Prostate gland (tissue), 2 donors: ENCODE measurements around the gene MAP3K9. TPM values are rescaled to one million over a fixed set of nuclear protein-coding genes. Genes with fewer than 3 reads are reported as not detected.

Experiments
- DNase-seq: peaks from one replicate; pipeline ENCODE4 v3.0.0-alpha.2; 2019; ENCODE audit warnings: low spot score
- H3K27ac ChIP-seq, 2 donors: fragments of 200-600 bp; sonication (generic); 2 replicates each; pipeline ENCODE4 v1.5.1; 2017 to 2019
- H3K27me3 ChIP-seq: fragments of 200-600 bp; sonication (generic); replicated peaks from 2 replicates; pipeline ENCODE4 v1.5.1; 2019; ENCODE audit not compliant: insufficient read depth
- H3K36me3 ChIP-seq, 2 donors: fragments of 200-600 bp; sonication (generic); 1 replicate in 1 of 2; 2 replicates in 1 of 2; pipeline versions ENCODE4 v1.5.1 to v1.8.1; 2017 to 2019
- H3K4me1 ChIP-seq: fragments of 200-600 bp; sonication (generic); replicated peaks from 2 replicates; pipeline ENCODE4 v1.5.1; 2019
- H3K4me3 ChIP-seq, 2 donors: fragments of 200-600 bp; sonication (generic); 2 replicates each; pipeline ENCODE4 v1.5.1; 2017 to 2019
- H3K9me3 ChIP-seq: fragments of 200-600 bp; sonication (generic); 2 replicates; pipeline ENCODE4 v1.5.1; 2017
- POLR2A ChIP-seq: fragments of 450-650 bp; IDR thresholded peaks from one replicate; pipeline ENCODE4 v1.6.1; 2016; ENCODE audit warnings: antibody characterized with exemption, mild to moderate bottlenecking
- POLR2AphosphoS5 ChIP-seq: sonication (generic); formaldehyde crosslinking; IDR thresholded peaks from one replicate; pipeline ENCODE4 v1.6.1; 2017; ENCODE audit warnings: antibody characterized with exemption
- WGBS: methylation state at CpG from one replicate; pipeline ENCODE4 v1.1.5; 2018; 5-methylcytosine and 5-hydroxymethylcytosine counted together
- intact Hi-C: fragments of 100-400 bp; cut with DNase I; formaldehyde crosslinking; loops from one replicate; pipeline ENCODE4 v1.14.2; 2022
- total RNA-seq, 2 donors: library from RNA; depleted of rRNA; stranded (reverse); fragments of >200 nt; gene quantifications; one replicate each; pipeline ENCODE4 v1.1.0, GENCODE V29; 2016
- TF ChIP-seq, protein P1 (sequence below), 4 experiments: fragments of 200-600 bp in 2 of 4; fragments of 450-650 bp in 2 of 4; sonication (generic) in 2 of 4; IDR thresholded peaks; 1 replicate in 3 of 4; 2 replicates in 1 of 4; pipeline ENCODE4 v1.5.1; 2016 to 2019; ENCODE audit warnings: antibody characterized with exemption in 4 of 4, mild to moderate bottlenecking in 2 of 4, moderate library complexity in 2 of 4

The MAP3K9 gene
- total RNA-seq, 2 donors from 2014 or later, result 5.3 to 9.5 TPM

DNA sequence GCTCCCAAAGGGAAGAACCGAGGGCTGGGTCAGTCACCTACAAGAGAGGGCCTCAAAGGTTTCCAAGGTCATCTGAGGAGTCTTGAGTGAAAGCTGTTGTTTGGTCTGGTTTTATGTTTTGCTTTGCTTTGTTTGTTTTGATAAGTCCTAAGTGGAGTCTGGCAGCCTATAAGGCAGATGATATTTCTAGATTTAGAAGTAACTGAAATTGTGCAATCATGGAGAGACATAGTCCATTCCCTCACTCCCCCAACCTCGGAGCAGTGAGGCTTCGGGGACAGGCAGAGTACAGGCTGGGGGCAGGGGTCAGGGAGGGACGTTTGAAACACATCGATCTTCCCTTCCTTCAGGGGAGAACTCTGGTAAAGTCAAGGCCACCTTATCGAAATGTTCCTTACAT lies 125.3 kb downstream of the MAP3K9 start:
- Histone ChIP-seq H3K4me1 (no peaks in the 10 kb centered on the region), H3K4me3 (no peak overlapping the region), H3K27ac (no peak overlapping the region), H3K36me3 (no peaks in the 10 kb centered on the region), H3K9me3 (no peaks in the 10 kb centered on the region), H3K27me3 (no peaks in the 10 kb centered on the region)
- WGBS, result 55% methylated on average over 6 of the region's 6 CpGs
- no peak for DNase-seq
- intact Hi-C loops, result no loop called here
- no peak for TF ChIP-seq POLR2AphosphoS5
- no peak for TF ChIP-seq POLR2A
- TF ChIP-seq, protein P1, sequence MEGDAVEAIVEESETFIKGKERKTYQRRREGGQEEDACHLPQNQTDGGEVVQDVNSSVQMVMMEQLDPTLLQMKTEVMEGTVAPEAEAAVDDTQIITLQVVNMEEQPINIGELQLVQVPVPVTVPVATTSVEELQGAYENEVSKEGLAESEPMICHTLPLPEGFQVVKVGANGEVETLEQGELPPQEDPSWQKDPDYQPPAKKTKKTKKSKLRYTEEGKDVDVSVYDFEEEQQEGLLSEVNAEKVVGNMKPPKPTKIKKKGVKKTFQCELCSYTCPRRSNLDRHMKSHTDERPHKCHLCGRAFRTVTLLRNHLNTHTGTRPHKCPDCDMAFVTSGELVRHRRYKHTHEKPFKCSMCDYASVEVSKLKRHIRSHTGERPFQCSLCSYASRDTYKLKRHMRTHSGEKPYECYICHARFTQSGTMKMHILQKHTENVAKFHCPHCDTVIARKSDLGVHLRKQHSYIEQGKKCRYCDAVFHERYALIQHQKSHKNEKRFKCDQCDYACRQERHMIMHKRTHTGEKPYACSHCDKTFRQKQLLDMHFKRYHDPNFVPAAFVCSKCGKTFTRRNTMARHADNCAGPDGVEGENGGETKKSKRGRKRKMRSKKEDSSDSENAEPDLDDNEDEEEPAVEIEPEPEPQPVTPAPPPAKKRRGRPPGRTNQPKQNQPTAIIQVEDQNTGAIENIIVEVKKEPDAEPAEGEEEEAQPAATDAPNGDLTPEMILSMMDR (IDR thresholded peaks at IDR 0.05), result no peak

DNA sequence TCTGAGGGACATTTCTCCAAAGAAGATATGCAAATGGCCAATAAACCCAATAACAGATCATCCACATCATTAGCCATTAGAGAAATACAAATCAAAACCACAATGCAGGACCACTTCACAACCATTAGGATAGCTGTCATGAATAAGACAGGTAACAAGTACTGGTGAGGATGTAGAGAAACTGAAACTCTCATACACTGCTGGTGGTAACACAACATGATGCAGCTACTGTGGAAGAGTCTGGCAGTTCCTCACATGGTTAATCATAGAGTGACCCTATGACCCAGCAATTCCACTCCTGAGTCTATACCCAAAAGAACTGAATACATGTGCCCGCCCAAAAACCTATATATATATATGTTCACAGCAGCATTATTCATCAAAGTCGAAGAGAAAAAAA lies 128.6 kb downstream of the MAP3K9 start:
- H3K4me3 ChIP-seq, result no peak overlapping the region
- H3K9me3 ChIP-seq, result no peaks in the 10 kb centered on the region
- intact Hi-C loops, result no loop called here
- H3K36me3 ChIP-seq, result no peaks in the 10 kb centered on the region
- no peaks in the 10 kb centered on the region for H3K4me1 ChIP-seq
- no peak for DNase-seq
- WGBS, result 100% methylated on average over 2 of the region's 2 CpGs
- H3K27me3 ChIP-seq, result no peaks in the 10 kb centered on the region
- no peak for TF ChIP-seq POLR2AphosphoS5
- TF ChIP-seq POLR2A, result no peak
- TF ChIP-seq, protein P1 (IDR thresholded peaks at IDR 0.05), result no peak
- no peak overlapping the region for H3K27ac ChIP-seq

DNA sequence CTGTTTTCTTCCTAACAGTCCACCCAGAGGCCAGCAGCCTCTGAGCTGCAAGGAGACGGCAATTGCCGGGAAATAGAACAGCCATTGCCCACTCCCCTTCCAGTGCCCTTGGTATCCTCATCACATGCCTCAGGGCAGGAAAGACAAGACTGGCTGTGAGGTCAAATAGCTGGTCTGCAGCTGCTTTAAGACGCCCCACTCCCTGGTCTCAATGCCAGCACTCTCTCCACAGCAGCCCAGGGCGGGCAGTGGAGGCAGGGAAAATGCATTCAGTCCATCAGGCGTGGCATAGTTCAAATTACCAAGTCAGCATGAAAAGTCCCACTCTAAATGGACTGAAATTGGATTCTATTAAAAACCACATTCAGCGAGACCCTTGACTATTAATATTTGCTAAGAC lies 132.0 kb downstream of the MAP3K9 start:
- H3K4me1 ChIP-seq, result no peaks in the 10 kb centered on the region
- H3K27ac ChIP-seq, result no peak overlapping the region
- DNase-seq, result no peak
- 98% methylated on average over 6 of the region's 6 CpGs for WGBS
- TF ChIP-seq POLR2A (no peak), POLR2AphosphoS5 (no peak)
- TF ChIP-seq, protein P1 (IDR thresholded peaks at IDR 0.05), result no peak
- H3K9me3 ChIP-seq, result no peaks in the 10 kb centered on the region
- H3K4me3 ChIP-seq, result no peak overlapping the region
- no peaks in the 10 kb centered on the region for H3K27me3 ChIP-seq
- no peaks in the 10 kb centered on the region for H3K36me3 ChIP-seq
- intact Hi-C loops, result no loop called here

Other genes with a start within 250 kb of the MAP3K9 start
- gene MED6, start 208.9 kb downstream of the MAP3K9 start, total RNA-seq, result 10 to 100 TPM; 27.4 to 41.4 TPM
- gene TTC9, start 167.6 kb downstream of the MAP3K9 start, total RNA-seq, result 1 to 10 TPM; 3.2 to 6.7 TPM
- 10 to 100 TPM; 24.5 to 66.5 TPM for gene PCNX1, start 97.9 kb upstream of the MAP3K9 start, total RNA-seq